H9 (cell line): ENCODE data around the gene DIAPH2. TPM values are rescaled to one million over a fixed set of nuclear protein-coding genes. Genes with fewer than 3 reads are reported as not detected.

Experiments used
- DNase-seq: peaks from one replicate; pipeline ENCODE4 v3.0.0-alpha.2; 2017
- H2AFZ ChIP-seq: one replicate; pipeline ENCODE4 v1.6.1; 2013; ENCODE audit warnings: mild to moderate bottlenecking, low read length, control low read depth, moderate library complexity
- H2AK5ac ChIP-seq: 2 replicates; pipeline ENCODE4 v1.6.1; 2013; ENCODE audit warnings: low read length, control low read depth, mixed read lengths; ENCODE audit not compliant: insufficient read length
- H2BK120ac ChIP-seq: one replicate; pipeline ENCODE4 v1.6.1; 2013; ENCODE audit warnings: low read depth, mild to moderate bottlenecking, low read length, control low read depth, inconsistent platforms; ENCODE audit not compliant: poor library complexity, severe bottlenecking
- H2BK12ac ChIP-seq: 2 replicates; pipeline ENCODE4 v1.6.1; 2013; ENCODE audit warnings: low read length, control low read depth, mixed read lengths, low read depth; ENCODE audit not compliant: insufficient read length
- H2BK15ac ChIP-seq: 2 replicates; pipeline ENCODE4 v1.6.1; 2013; ENCODE audit warnings: low read depth, low read length, control low read depth
- H2BK20ac ChIP-seq: one replicate; pipeline ENCODE4 v1.6.1; 2013; ENCODE audit warnings: low read depth, mild to moderate bottlenecking, low read length, control low read depth, inconsistent platforms; ENCODE audit not compliant: poor library complexity, severe bottlenecking
- H2BK5ac ChIP-seq: 2 replicates; pipeline ENCODE4 v1.6.1; 2013; ENCODE audit warnings: low read length, control low read depth, mixed read lengths; ENCODE audit not compliant: insufficient read length
- H3K14ac ChIP-seq: 2 replicates; pipeline ENCODE4 v1.6.1; 2013; ENCODE audit warnings: low read length, control low read depth; ENCODE audit not compliant: insufficient read depth
- H3K18ac ChIP-seq: 2 replicates; pipeline ENCODE4 v1.6.1; 2013; ENCODE audit warnings: low read depth, mild to moderate bottlenecking, mixed read lengths, low read length, control low read depth; ENCODE audit not compliant: insufficient read length
- H3K23ac ChIP-seq: 2 replicates; pipeline ENCODE4 v1.6.1; 2013; ENCODE audit warnings: low read length, control low read depth, mixed read lengths, low read depth; ENCODE audit not compliant: insufficient read length
- H3K23me2 ChIP-seq: 2 replicates; pipeline ENCODE4 v1.6.1; 2013; ENCODE audit warnings: low read depth, mild to moderate bottlenecking, mixed read lengths, low read length, control low read depth; ENCODE audit not compliant: insufficient read length, poor library complexity, severe bottlenecking
- H3K27ac ChIP-seq: 2 replicates; pipeline ENCODE4 v1.5.1; 2013; ENCODE audit warnings: low read length, control low read depth, mixed read lengths, low read depth; ENCODE audit not compliant: insufficient read length
- H3K27me3 ChIP-seq: 2 replicates; pipeline ENCODE4 v1.6.1; 2013; ENCODE audit warnings: low read length, control low read depth, inconsistent platforms; ENCODE audit not compliant: insufficient read depth
- H3K4ac ChIP-seq: 2 replicates; pipeline ENCODE4 v1.6.1; 2013; ENCODE audit warnings: low read depth, mild to moderate bottlenecking, control low read depth, inconsistent platforms, low read length, moderate library complexity
- H3K4me1 ChIP-seq: 2 replicates; pipeline ENCODE4 v1.6.1; 2013; ENCODE audit warnings: low read length, control low read depth, inconsistent platforms; ENCODE audit not compliant: insufficient read depth
- H3K4me2 ChIP-seq: 2 replicates; pipeline ENCODE4 v1.6.1; 2013; ENCODE audit warnings: low read length, control low read depth, mixed read lengths; ENCODE audit not compliant: insufficient read length, insufficient read depth
- H3K56ac ChIP-seq: 2 replicates; pipeline ENCODE4 v1.6.1; 2013; ENCODE audit warnings: low read depth, mild to moderate bottlenecking, mixed read lengths, low read length, control low read depth; ENCODE audit not compliant: insufficient read length
- H3K79me1 ChIP-seq: 2 replicates; pipeline ENCODE4 v1.6.1; 2013; ENCODE audit warnings: low read depth, mild to moderate bottlenecking, moderate library complexity, low read length, control low read depth, inconsistent platforms; ENCODE audit not compliant: insufficient read depth, poor library complexity, severe bottlenecking
- H3K79me2 ChIP-seq: 2 replicates; pipeline ENCODE4 v1.6.1; 2013; ENCODE audit warnings: low read length, control low read depth, inconsistent platforms; ENCODE audit not compliant: insufficient read depth
- H3K9ac ChIP-seq: 2 replicates; pipeline ENCODE4 v1.6.1; 2013; ENCODE audit warnings: low read length, control low read depth, mixed read lengths; ENCODE audit not compliant: insufficient read length; ENCODE audit errors: extremely low read depth
- H3K9me3 ChIP-seq: one replicate; pipeline ENCODE4 v1.6.1; 2013; ENCODE audit warnings: low read depth, low read length, inconsistent platforms; ENCODE audit not compliant: control insufficient read depth
- H3T11ph ChIP-seq: one replicate; pipeline ENCODE4 v1.6.1; 2013; ENCODE audit warnings: mild to moderate bottlenecking, low read length, control low read depth, inconsistent platforms
- H4K20me1 ChIP-seq: one replicate; pipeline ENCODE4 v1.6.1; 2013; ENCODE audit not compliant: control insufficient read depth, insufficient read length, insufficient read depth
- H4K5ac ChIP-seq: 2 replicates; pipeline ENCODE4 v1.6.1; 2013; ENCODE audit warnings: low read depth, mild to moderate bottlenecking, mixed read lengths, low read length, control low read depth; ENCODE audit not compliant: insufficient read length
- H4K8ac ChIP-seq: replicated peaks from 2 replicates; pipeline ENCODE4 v1.6.1; 2013; ENCODE audit warnings: low read length, control low read depth, mixed read lengths, low read depth; ENCODE audit not compliant: insufficient read length
- H4K91ac ChIP-seq: 2 replicates; pipeline ENCODE4 v1.6.1; 2013; ENCODE audit warnings: low read depth, mild to moderate bottlenecking, moderate library complexity, mixed read lengths, low read length, control low read depth; ENCODE audit not compliant: insufficient read length
- H3K27ac Mint-ChIP-seq, 3 experiments: 2 replicates in 2 of 3; 3 replicates in 1 of 3; pipeline ENCODE4 v1.8.0; 2020 to 2021; ENCODE audit warnings: mixed read lengths in 3 of 3, mild to moderate bottlenecking in 1 of 3, moderate library complexity in 1 of 3
- H3K27me3 Mint-ChIP-seq: 2 replicates; pipeline ENCODE4 v1.8.0; 2021; ENCODE audit warnings: low read depth, mild to moderate bottlenecking, moderate library complexity, mixed read lengths
- H3K36me3 Mint-ChIP-seq, 3 experiments: 2 replicates in 2 of 3; 3 replicates in 1 of 3; pipeline ENCODE4 v1.8.0; 2020 to 2021; ENCODE audit warnings: low read depth in 3 of 3, mixed read lengths in 3 of 3; ENCODE audit not compliant: insufficient read depth in 1 of 3
- H3K4me1 Mint-ChIP-seq, 2 experiments: 2 replicates each; pipeline ENCODE4 v1.8.0; 2020; ENCODE audit warnings: mixed read lengths in 2 of 2
- H3K4me3 Mint-ChIP-seq, 2 experiments: 2 replicates in 1 of 2; 3 replicates in 1 of 2; pipeline ENCODE4 v1.8.0; 2020 to 2021; ENCODE audit warnings: mild to moderate bottlenecking in 2 of 2, mixed read lengths in 2 of 2, moderate library complexity in 1 of 2
- H3K9me3 Mint-ChIP-seq, 2 experiments: 2 replicates in 1 of 2; 3 replicates in 1 of 2; pipeline ENCODE4 v1.8.0; 2020; ENCODE audit warnings: mild to moderate bottlenecking in 2 of 2, mixed read lengths in 2 of 2, moderate library complexity in 1 of 2
- CTCF ChIP-seq: fragments of 200-600 bp; sonication (generic); conservative IDR thresholded peaks from 3 replicates; pipeline ENCODE4 v1.8.0; 2021; ENCODE audit warnings: antibody characterized with exemption, mild to moderate bottlenecking
- WGBS: extraction: QIAGEN DNeasy Blood & Tissue Kit; methylation state at CpG from one replicate; pipeline ENCODE4 v1.1.7; 2013; ENCODE audit warnings: missing lambda C conversion rate, low lambda C conversion rate, mixed read lengths; ENCODE audit not compliant: insufficient read length; ENCODE audit errors: extremely low coverage; 5-methylcytosine and 5-hydroxymethylcytosine counted together
- total RNA-seq: library from RNA; stranded (reverse); gene quantifications from 2 replicates; pipeline ENCODE4 v1.2.1, GENCODE V29; 2021

The DIAPH2 gene
- total RNA-seq, 1 experiment from 2014 or later: 45.4 TPM

DNA sequence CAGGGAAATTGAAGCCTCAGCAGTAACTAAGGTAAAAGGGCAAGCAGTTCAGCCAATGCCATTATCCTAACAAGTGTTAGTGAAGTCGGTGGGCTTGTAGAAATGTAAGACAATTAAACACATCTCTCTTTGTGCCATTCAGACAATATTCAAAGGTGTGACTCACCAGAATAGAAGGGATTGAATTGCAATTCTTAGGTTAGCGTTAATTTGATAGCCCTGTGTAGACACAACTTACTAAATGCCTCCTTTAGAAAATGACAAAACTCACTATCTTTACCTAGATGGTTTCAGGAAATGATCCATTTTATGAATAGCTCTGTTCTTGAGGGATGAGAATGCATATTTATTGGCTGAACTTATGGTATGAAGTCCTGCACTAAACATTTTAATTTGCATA, 234.2 kb downstream of the DIAPH2 start:
- Histone ChIP-seq H2BK12ac (no peak overlapping the region), H3K9me3 (no peaks in the 10 kb centered on the region), H3K18ac (no peak overlapping the region), H4K8ac (no peak overlapping the region), H4K91ac (no peak overlapping the region), H2BK20ac (no peak overlapping the region), H3K27me3 (no peaks in the 10 kb centered on the region), H3K56ac (no peak overlapping the region), H3K4me1 (no peaks in the 10 kb centered on the region), H2BK5ac (no peak overlapping the region), H2BK120ac (no peak overlapping the region), H3K14ac (no peak overlapping the region), H3K27ac (no peak overlapping the region), H2BK15ac (no peak overlapping the region), H2AK5ac (no peak overlapping the region), H3T11ph (no peak overlapping the region), H3K79me1 (no peaks in the 10 kb centered on the region), H2AFZ (no peak overlapping the region), H3K79me2 (no peaks in the 10 kb centered on the region), H4K5ac (no peak overlapping the region), H3K4ac (no peak overlapping the region), H3K4me2 (no peak overlapping the region), H4K20me1 (no peaks in the 10 kb centered on the region), H3K23ac (no peak overlapping the region), H3K23me2 (no peaks in the 10 kb centered on the region), H3K9ac (no peak overlapping the region)
- H3K36me3 Mint-ChIP-seq: no peaks in the 10 kb centered on the region; a peak in 2 of 7 replicates
- H3K27me3 Mint-ChIP-seq: no peaks in the 10 kb centered on the region
- peak overlapping the region in 1 of 3 experiments; percentile 65; a peak in 1 of 7 replicates for H3K27ac Mint-ChIP-seq
- H3K4me1 Mint-ChIP-seq: peaks cover 12 to 15% of the 10 kb centered on the region in 2 experiments
- WGBS: no CpG with 5 or more reads among the region's 2 CpGs
- no peaks in the 10 kb centered on the region for H3K9me3 Mint-ChIP-seq
- DNase-seq: no peak
- TF ChIP-seq CTCF: no peak
- H3K4me3 Mint-ChIP-seq: no peak overlapping the region
